Measurements from ENCODE around the gene GPR176. TPM values are rescaled to one million over a fixed set of nuclear protein-coding genes. Genes with fewer than 3 reads are reported as not detected.

Gene GPR176
- total and polyA plus RNA-seq, 2 experiments from 2014 or later = 2.7 to 7.0 TPM

DNA sequence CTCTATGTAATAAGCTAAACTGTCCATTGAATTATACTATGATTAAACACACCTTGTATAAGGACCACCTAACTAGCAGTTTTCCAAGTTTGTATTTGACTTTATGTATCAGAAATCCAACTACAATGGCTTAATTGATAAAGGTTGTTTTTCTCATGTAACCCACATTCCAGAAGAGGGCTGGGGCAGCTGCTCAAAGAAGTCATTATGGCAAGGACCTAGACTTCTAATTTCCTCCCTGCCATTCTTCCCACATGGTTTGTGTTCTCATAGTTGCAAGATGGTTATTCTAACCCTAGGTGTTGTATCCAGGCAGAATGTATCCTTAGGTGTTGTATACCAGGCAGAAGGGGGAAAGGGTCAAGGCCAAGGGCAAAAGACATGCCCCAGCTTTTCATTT lies 35.7 kb downstream of the GPR176 start:
- Histone ChIP-seq H2AFZ (no peak overlapping the region), H3K4me1 (ENCODE audit: insufficient read depth) (peaks cover 7% of the 10 kb centered on the region), H3K27ac (no peak overlapping the region), H3K36me3 (replicated peaks; ENCODE audit: insufficient read depth, low read depth) (no peaks in the 10 kb centered on the region), H3K4me2 (no peak overlapping the region), H3K9me3 (ENCODE audit: low read depth) (no peaks in the 10 kb centered on the region), H3K27me3 (no peaks in the 10 kb centered on the region), H4K20me1 (ENCODE audit: insufficient read depth, poor library complexity, severe bottlenecking) (no peaks in the 10 kb centered on the region), H3K4me3 (no peak overlapping the region), H3K79me2 (no peaks in the 10 kb centered on the region), H3K9me2 (replicated peaks; ENCODE audit: insufficient read depth) (no peaks in the 10 kb centered on the region)
- no peak for DNase-seq (ENCODE audit: low spot score)
- TF ChIP-seq EZH2 (IDR thresholded peaks at IDR 0.05; ENCODE audit: borderline replicate concordance) (no peak), CTCF (IDR thresholded peaks at IDR 0.05; ENCODE audit: poor library complexity) (no peak), EZH2phosphoT487 (IDR thresholded peaks at IDR 0.05; ENCODE audit: low read depth, severe bottlenecking, unreplicated experiment) (no peak)

- Histone ChIP-seq H3K36me3 (replicated peaks; ENCODE audit: insufficient read depth, low read depth) (no peaks in the 10 kb centered on the region), H3K9me3 (ENCODE audit: low read depth) (no peaks in the 10 kb centered on the region), H3K79me2 (no peaks in the 10 kb centered on the region), H3K4me1 (ENCODE audit: insufficient read depth) (no peaks in the 10 kb centered on the region), H3K27me3 (no peaks in the 10 kb centered on the region), H4K20me1 (ENCODE audit: insufficient read depth, poor library complexity, severe bottlenecking) (no peaks in the 10 kb centered on the region), H3K27ac (no peak overlapping the region), H3K4me3 (no peak overlapping the region), H3K9me2 (replicated peaks; ENCODE audit: insufficient read depth) (no peaks in the 10 kb centered on the region), H2AFZ (no peak overlapping the region), H3K4me2 (no peak overlapping the region)
- 83% methylated on average over 1 of the region's 1 CpG for WGBS (ENCODE audit: low lambda C conversion rate, missing lambda C conversion rate)
- DNase-seq (ENCODE audit: low spot score) = no peak
- TF ChIP-seq EZH2 (IDR thresholded peaks at IDR 0.05; ENCODE audit: borderline replicate concordance) (no peak), CTCF (IDR thresholded peaks at IDR 0.05; ENCODE audit: poor library complexity) (no peak), EZH2phosphoT487 (IDR thresholded peaks at IDR 0.05; ENCODE audit: low read depth, severe bottlenecking, unreplicated experiment) (no peak)
Measured at GRCh38 chr15:39882602-39883001, 37.5 kb downstream of the GPR176 start.

DNA sequence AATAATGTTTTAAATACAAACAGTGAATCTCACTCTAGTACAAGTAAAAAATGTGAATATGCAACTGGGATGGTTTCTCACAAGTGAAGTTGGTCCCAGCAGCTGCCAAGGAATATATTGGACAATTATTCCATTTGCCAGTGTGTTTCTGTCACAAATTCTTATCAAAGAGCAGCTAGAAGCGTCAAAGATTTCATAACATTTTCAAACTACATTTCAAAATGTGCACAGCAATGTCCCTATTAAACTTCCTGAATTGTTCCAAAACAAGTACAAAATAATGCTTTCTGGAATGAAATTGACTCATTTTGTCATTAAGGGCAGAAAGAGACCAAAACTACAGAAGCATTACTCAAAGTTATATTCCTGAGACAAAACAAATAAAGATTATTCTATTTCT lies 38.3 kb downstream of the GPR176 start:
- WGBS (ENCODE audit: low lambda C conversion rate, missing lambda C conversion rate) = 96% methylated on average over 1 of the region's 1 CpG
- Histone ChIP-seq H3K79me2 (no peaks in the 10 kb centered on the region), H3K27ac (no peak overlapping the region), H3K4me1 (ENCODE audit: insufficient read depth) (no peaks in the 10 kb centered on the region), H3K9me2 (replicated peaks; ENCODE audit: insufficient read depth) (no peaks in the 10 kb centered on the region), H3K4me2 (no peak overlapping the region), H4K20me1 (ENCODE audit: insufficient read depth, poor library complexity, severe bottlenecking) (no peaks in the 10 kb centered on the region), H3K9me3 (ENCODE audit: low read depth) (no peaks in the 10 kb centered on the region), H3K4me3 (no peak overlapping the region), H3K27me3 (no peaks in the 10 kb centered on the region), H3K36me3 (replicated peaks; ENCODE audit: insufficient read depth, low read depth) (no peaks in the 10 kb centered on the region), H2AFZ (no peak overlapping the region)
- TF ChIP-seq EZH2 (IDR thresholded peaks at IDR 0.05; ENCODE audit: borderline replicate concordance) = no peak
- no peak for DNase-seq (ENCODE audit: low spot score)

- no peaks in the 10 kb centered on the region for H3K79me2 ChIP-seq
- H3K4me3 ChIP-seq = no peak overlapping the region
- H3K9me2 ChIP-seq (replicated peaks; ENCODE audit: insufficient read depth) = no peaks in the 10 kb centered on the region
- H4K20me1 ChIP-seq (ENCODE audit: insufficient read depth, poor library complexity, severe bottlenecking) = no peaks in the 10 kb centered on the region
- no peak overlapping the region for H3K27ac ChIP-seq
- no peak overlapping the region for H3K4me2 ChIP-seq
- no peak overlapping the region for H2AFZ ChIP-seq
- TF ChIP-seq EZH2phosphoT487 (IDR thresholded peaks at IDR 0.05; ENCODE audit: low read depth, severe bottlenecking, unreplicated experiment) = no peak
- no peaks in the 10 kb centered on the region for H3K36me3 ChIP-seq (replicated peaks; ENCODE audit: insufficient read depth, low read depth)
- 90% methylated on average over 3 of the region's 3 CpGs for WGBS (ENCODE audit: low lambda C conversion rate, missing lambda C conversion rate)
- H3K9me3 ChIP-seq (ENCODE audit: low read depth) = no peaks in the 10 kb centered on the region
- H3K4me1 ChIP-seq (ENCODE audit: insufficient read depth) = no peaks in the 10 kb centered on the region
- no peak for DNase-seq (ENCODE audit: low spot score)
- H3K27me3 ChIP-seq = no peaks in the 10 kb centered on the region
Measured at GRCh38 chr15:39880718-39881387, 39.2 kb downstream of the GPR176 start.
